ENCODE measurements around the gene TLE6. TPM values are rescaled to one million over a fixed set of nuclear protein-coding genes. Genes with fewer than 3 reads are reported as not detected.
A peak's percentile ranks its signal among the peaks of the same experiment; 100 is the strongest.
"Not testable (repeated sequence)": the region's sequence is repeated elsewhere in the genome, so short reads cannot be mapped to it uniquely, and the experiment has no call there.

TLE6 gene
- polyA plus RNA-seq, 2 donors, result 1.1 to 2.6 TPM

GRCh38 chr19:2950286-2951124 lies 26.9 kb upstream of the TLE6 start:
- Histone ChIP-seq H3K36me3 (ENCODE audit: control insufficient read depth in 2 of 2, insufficient read depth in 2 of 2, low read length in 1 of 2) (no peaks in the 10 kb centered on the region), H3K9me3 (ENCODE audit: control insufficient read depth in 2 of 2, insufficient read depth in 1 of 2, low read depth in 1 of 2, low read length in 1 of 2) (no peaks in the 10 kb centered on the region), H3K4me1 (ENCODE audit: control insufficient read depth in 2 of 2, insufficient read depth in 2 of 2, low read length in 1 of 2) (peaks cover 0 to 2% of the 10 kb centered on the region in 2 donors), H3K27me3 (ENCODE audit: control insufficient read depth in 1 of 2, insufficient read depth in 2 of 2, low read length in 2 of 2) (no peaks in the 10 kb centered on the region), H3K4me3 (ENCODE audit: low read depth in 1 of 2, low read length in 2 of 2) (peak overlapping the region; percentile 75 to 97), H3K27ac (ENCODE audit: low read depth in 2 of 2, low read length in 1 of 2) (peak overlapping the region; percentile 98 to 100)
- WGBS, 2 donors, result 0% methylated on average over 53 of the region's 53 CpGs

GRCh38 chr19:2952953-2953481 lies 24.3 kb upstream of the TLE6 start:
- Histone ChIP-seq H3K4me1 (ENCODE audit: control insufficient read depth in 2 of 2, insufficient read depth in 2 of 2, low read length in 1 of 2) (no peaks in the 10 kb centered on the region), H3K27ac (ENCODE audit: low read depth in 2 of 2, low read length in 1 of 2) (peak overlapping the region; percentile 81 to 88), H3K27me3 (ENCODE audit: control insufficient read depth in 1 of 2, insufficient read depth in 2 of 2, low read length in 2 of 2) (no peaks in the 10 kb centered on the region), H3K36me3 (ENCODE audit: control insufficient read depth in 2 of 2, insufficient read depth in 2 of 2, low read length in 1 of 2) (no peaks in the 10 kb centered on the region), H3K9me3 (ENCODE audit: control insufficient read depth in 2 of 2, insufficient read depth in 1 of 2, low read depth in 1 of 2, low read length in 1 of 2) (no peaks in the 10 kb centered on the region), H3K4me3 (ENCODE audit: low read depth in 1 of 2, low read length in 2 of 2) (peak overlapping the region in 1 of 2 donors; percentile 27)
- WGBS, 2 donors, result 29 to 37% methylated on average over 9 of the region's 9 CpGs

GRCh38 chr19:2957160-2957559 lies 20.2 kb upstream of the TLE6 start:
- Histone ChIP-seq H3K27ac (ENCODE audit: low read depth in 2 of 2, low read length in 1 of 2) (no peak overlapping the region), H3K4me3 (ENCODE audit: low read depth in 1 of 2, low read length in 2 of 2) (no peak overlapping the region), H3K9me3 (ENCODE audit: control insufficient read depth in 2 of 2, insufficient read depth in 1 of 2, low read depth in 1 of 2, low read length in 1 of 2) (no peaks in the 10 kb centered on the region), H3K36me3 (ENCODE audit: control insufficient read depth in 2 of 2, insufficient read depth in 2 of 2, low read length in 1 of 2) (no peaks in the 10 kb centered on the region), H3K27me3 (ENCODE audit: control insufficient read depth in 1 of 2, insufficient read depth in 2 of 2, low read length in 2 of 2) (no peaks in the 10 kb centered on the region), H3K4me1 (ENCODE audit: control insufficient read depth in 2 of 2, insufficient read depth in 2 of 2, low read length in 1 of 2) (no peaks in the 10 kb centered on the region)
- 95% methylated on average over 5 of the region's 5 CpGs for WGBS, 2 donors

GRCh38 chr19:2960120-2960519 lies 17.2 kb upstream of the TLE6 start:
- Histone ChIP-seq H3K27ac (ENCODE audit: low read depth in 2 of 2, low read length in 1 of 2) (no peak overlapping the region), H3K9me3 (ENCODE audit: control insufficient read depth in 2 of 2, insufficient read depth in 1 of 2, low read depth in 1 of 2, low read length in 1 of 2) (no peaks in the 10 kb centered on the region), H3K27me3 (ENCODE audit: control insufficient read depth in 1 of 2, insufficient read depth in 2 of 2, low read length in 2 of 2) (no peaks in the 10 kb centered on the region), H3K4me3 (ENCODE audit: low read depth in 1 of 2, low read length in 2 of 2) (no peak overlapping the region), H3K4me1 (ENCODE audit: control insufficient read depth in 2 of 2, insufficient read depth in 2 of 2, low read length in 1 of 2) (no peaks in the 10 kb centered on the region), H3K36me3 (ENCODE audit: control insufficient read depth in 2 of 2, insufficient read depth in 2 of 2, low read length in 1 of 2) (no peaks in the 10 kb centered on the region)
- 48 to 59% methylated on average over 12 of the region's 12 CpGs for WGBS, 2 donors

GRCh38 chr19:2962018-2962670 lies 15.2 kb upstream of the TLE6 start:
- H3K36me3 ChIP-seq (ENCODE audit: control insufficient read depth in 2 of 2, insufficient read depth in 2 of 2, low read length in 1 of 2), result no peaks in the 10 kb centered on the region
- no peaks in the 10 kb centered on the region for H3K27me3 ChIP-seq (ENCODE audit: control insufficient read depth in 1 of 2, insufficient read depth in 2 of 2, low read length in 2 of 2)
- 30 to 38% methylated on average over 17 of the region's 17 CpGs for WGBS, 2 donors
- no peaks in the 10 kb centered on the region for H3K9me3 ChIP-seq (ENCODE audit: control insufficient read depth in 2 of 2, insufficient read depth in 1 of 2, low read depth in 1 of 2, low read length in 1 of 2)
- H3K27ac ChIP-seq (ENCODE audit: low read depth in 2 of 2, low read length in 1 of 2), result no peak overlapping the region
- H3K4me1 ChIP-seq (ENCODE audit: control insufficient read depth in 2 of 2, insufficient read depth in 2 of 2, low read length in 1 of 2), result no peaks in the 10 kb centered on the region
- H3K4me3 ChIP-seq (ENCODE audit: low read depth in 1 of 2, low read length in 2 of 2), result no peak overlapping the region

- Histone ChIP-seq H3K36me3 (ENCODE audit: control insufficient read depth in 2 of 2, insufficient read depth in 2 of 2, low read length in 1 of 2) (no peaks in the 10 kb centered on the region), H3K4me3 (ENCODE audit: low read depth in 1 of 2, low read length in 2 of 2) (no peak overlapping the region), H3K27ac (ENCODE audit: low read depth in 2 of 2, low read length in 1 of 2) (no peak overlapping the region), H3K4me1 (ENCODE audit: control insufficient read depth in 2 of 2, insufficient read depth in 2 of 2, low read length in 1 of 2) (no peaks in the 10 kb centered on the region), H3K9me3 (ENCODE audit: control insufficient read depth in 2 of 2, insufficient read depth in 1 of 2, low read depth in 1 of 2, low read length in 1 of 2) (no peaks in the 10 kb centered on the region), H3K27me3 (ENCODE audit: control insufficient read depth in 1 of 2, insufficient read depth in 2 of 2, low read length in 2 of 2) (no peaks in the 10 kb centered on the region)
- WGBS, 2 donors, result 93 to 94% methylated on average over 5 of the region's 5 CpGs
Observed at GRCh38 chr19:2963122-2963521, 14.2 kb upstream of the TLE6 start.

- H3K36me3 ChIP-seq (ENCODE audit: control insufficient read depth in 2 of 2, insufficient read depth in 2 of 2, low read length in 1 of 2); H3K27ac ChIP-seq (ENCODE audit: low read depth in 2 of 2, low read length in 1 of 2); H3K9me3 ChIP-seq (ENCODE audit: control insufficient read depth in 2 of 2, insufficient read depth in 1 of 2, low read depth in 1 of 2, low read length in 1 of 2); H3K27me3 ChIP-seq (ENCODE audit: control insufficient read depth in 1 of 2, insufficient read depth in 2 of 2, low read length in 2 of 2); H3K4me3 ChIP-seq (ENCODE audit: low read depth in 1 of 2, low read length in 2 of 2); H3K4me1 ChIP-seq (ENCODE audit: control insufficient read depth in 2 of 2, insufficient read depth in 2 of 2, low read length in 1 of 2): not testable (repeated sequence)
- 84 to 85% methylated on average over 12 of the region's 12 CpGs for WGBS, 2 donors
Observed at GRCh38 chr19:2963631-2964030, 13.7 kb upstream of the TLE6 start.

- Histone ChIP-seq H3K27me3 (ENCODE audit: control insufficient read depth in 1 of 2, insufficient read depth in 2 of 2, low read length in 2 of 2) (no peaks in the 10 kb centered on the region), H3K36me3 (ENCODE audit: control insufficient read depth in 2 of 2, insufficient read depth in 2 of 2, low read length in 1 of 2) (no peaks in the 10 kb centered on the region), H3K9me3 (ENCODE audit: control insufficient read depth in 2 of 2, insufficient read depth in 1 of 2, low read depth in 1 of 2, low read length in 1 of 2) (no peaks in the 10 kb centered on the region), H3K27ac (ENCODE audit: low read depth in 2 of 2, low read length in 1 of 2) (no peak overlapping the region), H3K4me3 (ENCODE audit: low read depth in 1 of 2, low read length in 2 of 2) (no peak overlapping the region), H3K4me1 (ENCODE audit: control insufficient read depth in 2 of 2, insufficient read depth in 2 of 2, low read length in 1 of 2) (no peaks in the 10 kb centered on the region)
- WGBS, 2 donors, result 93 to 97% methylated on average over 5 of the region's 5 CpGs
Observed at GRCh38 chr19:2964874-2965273, 12.5 kb upstream of the TLE6 start.

GRCh38 chr19:2967972-2968371 lies 9.4 kb upstream of the TLE6 start:
- Histone ChIP-seq H3K27ac (ENCODE audit: low read depth in 2 of 2, low read length in 1 of 2) (no peak overlapping the region), H3K4me3 (ENCODE audit: low read depth in 1 of 2, low read length in 2 of 2) (no peak overlapping the region), H3K36me3 (ENCODE audit: control insufficient read depth in 2 of 2, insufficient read depth in 2 of 2, low read length in 1 of 2) (no peaks in the 10 kb centered on the region), H3K27me3 (ENCODE audit: control insufficient read depth in 1 of 2, insufficient read depth in 2 of 2, low read length in 2 of 2) (no peaks in the 10 kb centered on the region), H3K4me1 (ENCODE audit: control insufficient read depth in 2 of 2, insufficient read depth in 2 of 2, low read length in 1 of 2) (no peaks in the 10 kb centered on the region), H3K9me3 (ENCODE audit: control insufficient read depth in 2 of 2, insufficient read depth in 1 of 2, low read depth in 1 of 2, low read length in 1 of 2) (no peaks in the 10 kb centered on the region)
- WGBS, 2 donors, result 74 to 75% methylated on average over 8 of the region's 8 CpGs

All from esophagus (tissue), 2 donors.